Forelimb muscle (tissue), 1 donor: ENCODE results near the gene BMERB1. TPM values are rescaled to one million over a fixed set of nuclear protein-coding genes. Genes with fewer than 3 reads are reported as not detected.
"Not testable (repeated sequence)": the region's sequence is repeated elsewhere in the genome, so short reads cannot be mapped to it uniquely, and the experiment has no call there.

ENCODE experiments used
- DNase-seq: peaks from one replicate; pipeline ENCODE4 v3.0.0-alpha.2; 2013; ENCODE audit warnings: low read depth
- polyA plus RNA-seq: library from polyadenylated mRNA; unstranded; fragments of 120-200 nt; gene quantifications from one replicate; pipeline ENCODE4 v1.2.1, GENCODE V29; 2013; ENCODE audit not compliant: insufficient read length

Gene BMERB1
- polyA plus RNA-seq, 1 donor, result 26.6 TPM

DNA sequence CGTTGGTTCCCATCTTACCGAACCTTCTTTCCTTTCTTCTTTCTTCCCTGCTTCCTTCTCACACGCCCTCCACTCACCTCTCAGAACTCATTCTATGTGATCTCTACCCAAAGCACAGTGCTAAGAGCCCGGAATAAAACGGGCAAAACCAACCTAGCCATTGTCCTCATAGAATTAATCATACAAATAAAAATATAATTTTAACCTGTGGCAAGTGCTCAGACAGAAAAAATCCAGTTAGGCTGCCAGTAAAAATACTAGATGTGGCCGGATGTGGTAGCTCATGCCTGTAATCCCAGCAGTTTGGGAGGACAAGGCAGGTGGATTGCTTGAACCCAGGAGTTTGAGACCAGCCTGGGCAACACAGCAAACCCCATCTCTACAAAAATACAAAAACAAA, 27.0 kb downstream of the BMERB1 start:
- DNase-seq, result no peak

DNA sequence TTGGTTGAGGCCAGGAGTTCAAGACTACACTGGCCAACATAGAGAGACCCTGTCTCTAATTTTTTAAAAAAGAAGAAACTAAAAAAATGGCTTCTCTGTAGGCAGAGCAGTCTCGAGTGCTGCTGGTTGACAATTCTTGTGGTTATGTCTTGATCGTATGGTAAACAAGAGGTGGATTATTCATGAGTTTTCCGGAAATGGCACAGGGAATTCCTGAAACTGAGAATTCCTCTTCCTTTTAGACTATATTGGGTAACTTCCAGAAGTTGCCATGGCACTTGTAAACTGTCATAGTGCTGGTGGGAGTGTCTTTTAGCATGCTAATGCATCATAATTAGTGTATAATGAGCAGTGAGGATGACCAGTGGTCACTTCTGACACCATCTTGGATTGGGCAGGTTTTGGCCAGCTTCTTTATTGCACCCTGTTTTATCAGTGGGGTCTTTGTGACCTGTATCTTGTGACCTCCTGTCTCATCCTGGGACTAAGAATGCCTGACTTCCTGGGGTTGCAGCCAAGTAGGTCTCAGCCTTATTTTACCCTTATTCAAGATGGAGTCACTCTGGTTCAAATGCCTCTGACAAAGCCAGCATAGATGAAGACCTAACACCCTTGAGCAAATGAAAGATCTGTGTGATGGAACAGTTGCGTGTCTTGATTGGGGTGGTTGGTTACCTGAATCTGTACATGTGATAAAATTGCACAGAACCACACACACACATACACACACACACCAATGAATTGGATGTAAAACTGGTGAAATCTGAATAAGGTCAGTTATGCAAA, 30.2 kb downstream of the BMERB1 start:
- no peak for DNase-seq

DNA sequence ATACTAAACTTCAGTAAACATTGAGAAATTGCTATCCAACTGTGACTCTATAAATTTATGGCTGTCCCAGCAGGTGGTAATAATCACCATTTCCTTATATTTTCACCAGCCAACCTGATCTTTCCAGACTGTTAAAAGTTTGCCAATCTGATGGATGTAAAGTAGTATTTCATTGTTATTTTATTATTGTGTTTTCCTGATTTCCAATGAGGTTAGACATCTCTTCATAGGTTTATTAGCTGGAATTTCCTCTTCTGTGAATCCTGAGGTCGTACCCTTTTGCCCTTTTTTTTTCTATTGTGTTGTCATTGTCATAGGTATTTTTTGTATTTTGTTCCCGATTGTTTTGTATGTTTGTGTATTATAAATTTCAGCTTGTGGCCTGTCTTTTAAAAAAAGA, 31.7 kb downstream of the BMERB1 start:
- no peak for DNase-seq

DNA sequence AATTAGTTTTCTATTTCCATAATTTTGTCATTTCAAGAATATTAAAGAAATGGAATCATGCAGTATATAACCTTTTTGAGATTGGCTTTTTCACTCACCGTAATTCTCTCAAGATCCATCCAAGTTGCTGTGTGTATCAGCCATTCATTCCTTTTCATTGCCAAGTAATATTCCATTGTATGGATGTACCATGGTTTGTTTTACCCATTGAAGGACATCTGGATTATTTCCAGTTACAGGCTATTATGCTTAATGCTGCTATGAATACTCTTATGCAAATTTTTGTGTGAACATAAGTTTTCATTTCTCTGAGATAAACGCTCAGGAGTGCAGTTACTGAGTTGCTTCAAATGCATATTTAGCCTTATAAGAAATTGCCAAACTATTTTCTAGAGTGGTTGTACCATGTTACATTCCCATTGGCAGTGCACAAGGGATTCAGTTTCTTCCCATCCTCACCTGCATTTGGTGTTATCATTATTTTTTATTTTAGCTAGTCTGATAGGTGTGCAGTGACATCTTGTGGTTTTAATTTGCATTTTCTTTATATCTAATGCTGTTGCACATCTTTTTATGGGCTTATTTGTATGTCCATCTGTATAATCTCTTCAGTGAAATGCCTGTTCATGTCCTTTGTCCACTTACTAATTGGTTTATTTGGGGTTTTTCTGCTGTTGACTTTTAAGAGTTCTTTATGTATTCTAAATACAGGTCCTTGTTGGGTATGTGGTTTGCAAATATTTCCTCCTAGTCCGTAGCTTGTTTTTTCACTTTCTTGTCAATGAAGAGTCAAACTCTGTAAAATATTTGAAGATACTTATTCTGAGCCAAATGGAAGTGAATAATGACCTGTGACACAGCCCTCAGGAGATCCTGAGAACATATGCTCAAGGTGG, 32.7 kb downstream of the BMERB1 start:
- no peak for DNase-seq

DNA sequence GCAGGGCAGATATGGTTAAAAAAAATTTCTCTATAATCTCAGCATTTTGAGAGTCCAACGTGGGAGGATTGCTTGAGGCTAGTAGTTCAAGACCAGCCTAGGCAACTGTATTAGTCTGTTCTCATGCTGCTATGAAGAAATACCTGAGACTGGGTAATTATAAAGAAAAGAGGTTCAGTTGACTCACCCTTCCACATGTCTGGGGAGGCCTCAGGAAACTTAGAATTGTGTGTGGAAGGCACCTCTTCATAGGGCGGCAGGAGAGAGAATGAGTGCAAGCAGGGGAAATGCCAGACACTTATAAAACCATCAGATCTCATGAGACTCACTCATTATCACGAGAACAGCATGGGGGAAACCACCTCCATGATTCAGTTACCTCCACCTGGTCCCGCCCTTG, 42.6 kb downstream of the BMERB1 start:
- DNase-seq, result not testable (repeated sequence)

DNA sequence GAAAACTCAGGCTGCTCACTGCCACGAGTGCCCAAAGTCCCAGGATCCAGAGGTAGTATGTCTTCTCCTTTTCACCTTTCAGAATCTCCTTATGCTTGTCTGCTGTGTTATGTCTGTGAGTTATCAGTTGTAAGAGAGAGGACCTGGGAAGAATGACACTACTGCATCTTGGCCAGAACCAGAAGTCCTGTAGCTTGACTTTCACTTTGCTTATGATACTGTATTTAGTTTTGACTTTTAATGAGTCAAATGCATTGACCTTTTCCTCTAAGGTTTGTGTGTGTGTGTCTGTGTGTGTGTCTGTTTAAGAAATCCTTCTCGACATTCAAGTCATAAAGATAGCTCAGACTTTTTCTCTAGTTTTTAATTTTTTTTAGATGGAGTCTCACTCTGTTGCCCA, 43.4 kb downstream of the BMERB1 start:
- DNase-seq, result no peak

DNA sequence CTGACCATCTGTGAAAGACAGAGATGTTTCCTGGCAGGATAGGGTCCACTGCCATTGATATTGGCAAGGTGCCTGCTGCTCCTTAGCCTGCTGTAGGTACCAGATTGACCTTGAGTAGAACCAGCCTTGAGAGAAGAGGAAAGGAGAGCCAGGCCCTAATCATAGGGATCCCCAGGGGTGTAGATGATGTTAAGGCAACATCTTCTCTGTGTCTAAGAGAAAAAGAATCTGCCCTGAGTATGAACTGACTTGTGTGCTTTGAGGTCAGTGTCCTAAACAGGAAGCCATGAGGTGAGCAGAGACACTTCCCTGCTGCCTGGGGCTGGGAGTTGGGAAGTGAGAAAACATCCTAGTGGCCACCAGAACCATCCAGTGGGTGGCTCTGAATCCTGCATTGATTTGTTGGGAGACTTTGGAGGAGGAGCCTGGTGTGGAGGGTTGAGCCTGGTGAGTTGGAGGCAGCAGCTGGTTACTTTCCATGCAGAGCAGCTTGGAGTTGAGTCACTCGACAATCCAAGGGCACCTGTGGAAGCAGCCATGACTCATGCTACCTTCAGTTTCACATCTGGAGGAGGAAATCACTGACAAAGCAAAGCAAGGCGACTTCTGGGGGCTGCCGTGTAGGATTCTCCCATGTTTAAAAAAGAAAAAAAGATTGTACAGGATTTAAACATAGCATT, 47.8 kb downstream of the BMERB1 start:
- no peak for DNase-seq

DNA sequence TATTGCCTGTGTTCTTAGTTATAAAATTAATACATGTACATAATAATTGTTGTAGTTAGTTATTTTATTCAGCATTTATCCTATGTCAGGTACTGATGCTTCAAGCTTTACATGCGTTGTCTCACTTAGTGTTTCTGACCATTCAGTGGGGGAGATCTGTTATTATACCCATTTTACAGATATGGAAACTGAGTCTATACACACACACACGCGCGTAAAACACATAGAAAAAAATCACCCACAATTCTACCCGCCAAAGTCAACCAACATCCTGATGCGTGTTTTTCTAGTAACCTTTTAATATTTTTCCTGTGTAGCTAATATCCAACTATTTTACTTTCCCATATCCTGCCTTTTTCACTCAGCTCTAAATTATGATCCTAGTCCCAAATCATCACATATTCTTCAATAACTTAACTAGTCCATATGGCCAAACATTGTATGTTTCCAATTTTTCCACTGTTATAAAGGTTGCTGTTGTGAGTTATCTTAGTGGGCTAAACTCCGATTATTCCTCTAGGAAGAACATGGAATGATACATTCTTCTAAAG, 48.4 kb downstream of the BMERB1 start:
- DNase-seq, result no peak

DNA sequence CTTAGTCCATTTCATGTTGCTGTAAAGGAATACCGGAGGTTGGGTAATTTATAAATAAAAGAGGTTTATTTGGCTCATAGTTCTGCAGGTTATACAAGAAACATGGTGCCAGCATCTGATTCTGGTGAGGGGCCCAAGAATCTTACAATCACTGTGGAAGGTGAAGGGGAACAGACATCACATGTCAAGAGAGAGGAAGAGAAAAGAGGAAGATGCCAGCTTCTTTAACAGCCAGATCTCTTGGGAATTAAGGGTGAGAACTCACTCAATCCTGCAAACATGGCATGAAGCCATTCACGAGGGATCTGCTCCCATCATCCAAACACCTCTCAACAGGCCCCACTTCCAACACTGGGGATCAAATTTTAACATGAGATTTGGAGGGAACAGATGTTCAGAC, 49.5 kb downstream of the BMERB1 start:
- DNase-seq, result no peak

DNA sequence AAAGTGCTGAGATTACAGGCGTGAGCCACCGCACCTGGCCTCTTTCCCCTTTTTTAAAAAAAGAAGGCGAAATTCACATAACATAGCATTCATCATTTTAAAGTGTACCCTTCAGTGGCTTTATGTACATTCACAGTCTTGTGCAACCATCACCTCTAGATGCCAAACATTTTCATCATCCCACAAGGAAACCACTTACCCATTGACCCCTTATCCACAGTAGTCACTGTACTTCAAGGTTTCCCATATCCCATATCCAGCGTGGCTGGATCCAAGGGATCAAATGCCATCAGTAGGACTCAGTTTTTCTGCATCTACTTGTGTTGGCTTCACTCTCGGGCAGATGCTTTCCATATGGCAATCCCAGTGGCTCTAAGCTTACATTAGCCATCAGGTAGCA, 50.3 kb downstream of the BMERB1 start:
- DNase-seq, result no peak

DNA sequence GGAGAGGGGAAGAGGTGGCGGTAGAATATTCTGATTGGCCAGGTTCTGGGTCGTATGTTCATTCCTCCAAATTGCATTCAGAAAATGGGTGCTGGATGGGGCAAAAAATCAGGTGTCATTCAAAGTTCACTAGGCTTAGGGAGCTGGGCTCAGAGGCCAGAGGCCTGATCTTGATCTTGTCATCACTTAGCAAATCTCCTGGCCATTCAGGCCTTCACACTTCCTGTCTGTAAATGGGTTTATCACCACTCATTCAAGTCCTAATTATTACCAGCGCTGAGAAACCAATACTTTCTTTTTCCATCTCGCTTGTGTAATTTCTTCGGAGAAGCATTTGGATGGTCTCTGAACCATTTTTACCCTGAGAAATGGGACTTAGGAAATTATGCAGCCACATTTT, 50.8 kb downstream of the BMERB1 start:
- no peak for DNase-seq

DNA sequence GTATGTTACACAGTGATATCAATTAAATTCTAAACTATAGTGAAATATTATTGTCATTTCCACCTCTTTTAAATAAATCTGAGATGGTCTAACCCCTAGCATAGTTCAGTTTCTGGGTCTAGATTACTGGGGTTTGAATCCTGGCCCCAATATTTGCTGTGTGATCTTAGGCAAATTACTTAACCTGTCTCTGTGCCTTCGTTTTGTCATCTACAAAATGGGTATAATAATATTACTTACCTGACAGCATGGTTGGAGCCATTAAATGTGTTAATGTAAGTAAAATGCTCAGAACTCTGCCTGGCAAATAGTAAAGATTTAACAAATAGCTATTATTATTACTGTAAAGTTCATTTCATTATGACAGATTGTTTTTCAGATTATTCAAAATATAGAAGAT, 52.3 kb downstream of the BMERB1 start:
- no peak for DNase-seq

DNA sequence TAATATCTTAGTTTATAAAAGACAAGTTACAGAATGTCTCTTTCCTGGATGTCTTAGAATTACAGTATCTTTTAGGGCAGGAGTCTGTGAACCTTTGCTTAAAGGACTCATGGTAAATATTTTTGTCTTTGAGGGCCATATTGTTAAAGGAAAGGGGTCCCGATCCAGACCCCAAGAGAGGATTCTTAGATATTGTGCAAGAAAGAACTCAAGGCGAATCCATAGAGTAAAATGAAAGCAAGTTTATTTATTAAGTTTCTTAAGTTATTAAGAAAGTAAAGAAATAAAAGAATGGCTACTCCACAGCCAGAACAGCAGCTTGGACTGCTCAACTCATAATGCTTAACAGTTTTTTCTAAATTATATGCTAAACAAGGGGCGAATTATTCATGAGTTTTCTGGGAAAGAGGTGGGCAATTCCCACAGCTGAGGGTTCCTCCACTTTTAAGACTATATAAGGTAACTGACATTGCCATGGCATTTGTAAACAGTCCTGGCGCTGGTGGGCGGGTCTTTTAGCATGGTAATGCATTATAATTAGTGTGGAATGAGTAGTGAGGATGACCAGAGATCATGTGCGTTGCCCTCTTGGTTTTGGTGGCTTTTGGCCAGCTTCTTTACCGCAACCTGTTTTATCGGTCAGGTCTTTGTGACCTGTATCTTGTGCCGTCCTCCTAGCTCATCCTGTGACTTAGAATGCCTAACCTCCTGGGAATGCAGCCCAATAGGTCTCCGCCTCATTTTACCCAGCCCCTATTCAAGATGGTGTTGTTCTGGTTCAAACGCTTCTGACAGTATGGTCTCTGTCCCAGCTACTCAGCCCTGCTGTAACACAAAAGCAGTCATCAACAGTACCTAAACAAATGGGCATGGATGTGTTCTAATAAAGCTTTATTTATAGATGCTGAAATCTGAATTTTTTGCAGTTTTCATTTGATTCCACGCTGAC, 53.2 kb downstream of the BMERB1 start:
- DNase-seq, result no peak

DNA sequence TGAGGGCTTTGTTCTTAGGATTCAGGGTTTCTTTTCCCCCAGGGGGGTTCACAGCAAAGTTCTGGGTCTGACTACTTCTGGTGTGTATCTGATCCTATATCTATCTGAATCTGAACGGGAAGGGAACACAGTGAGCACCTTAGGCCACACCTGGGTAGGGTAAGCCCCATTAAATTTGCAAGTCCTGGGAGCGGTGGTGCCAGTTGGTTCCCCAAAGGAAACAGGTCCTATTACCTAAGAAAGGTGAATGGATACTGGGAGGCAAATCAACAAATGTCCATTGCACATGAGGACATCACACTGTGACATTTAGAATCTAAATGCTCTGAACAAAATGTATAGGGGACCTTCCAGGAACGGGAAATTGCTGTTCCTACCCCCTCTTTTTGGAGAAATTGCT, 54.6 kb downstream of the BMERB1 start:
- no peak for DNase-seq

DNA sequence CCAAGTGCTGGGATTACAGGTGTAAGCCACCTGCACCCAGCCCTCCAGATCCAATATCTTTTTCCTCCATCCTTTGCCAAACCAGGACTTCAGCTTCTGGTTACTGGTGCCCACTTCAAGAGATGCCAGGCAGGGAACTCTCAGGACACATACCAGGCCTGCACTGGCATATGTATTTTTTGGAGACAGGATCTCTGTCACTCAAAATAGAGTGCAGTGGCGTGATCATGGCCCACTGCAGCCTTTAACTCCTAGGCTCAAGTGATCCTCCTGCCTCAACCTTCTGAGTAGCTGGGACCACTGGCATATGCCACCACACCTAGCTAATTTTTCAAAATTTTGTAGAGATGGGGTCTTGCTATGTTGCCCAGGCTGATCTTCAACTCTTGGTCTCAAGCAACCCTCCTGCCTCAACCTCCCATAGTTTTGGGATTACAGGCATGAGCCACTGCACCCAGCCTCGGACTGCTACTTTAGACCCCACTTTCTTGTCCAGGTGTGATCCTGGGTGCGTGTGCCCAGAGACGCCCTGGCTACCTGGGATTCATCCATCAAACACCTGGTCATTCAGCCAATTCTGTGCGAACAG, 55.8 kb downstream of the BMERB1 start:
- no peak for DNase-seq

DNA sequence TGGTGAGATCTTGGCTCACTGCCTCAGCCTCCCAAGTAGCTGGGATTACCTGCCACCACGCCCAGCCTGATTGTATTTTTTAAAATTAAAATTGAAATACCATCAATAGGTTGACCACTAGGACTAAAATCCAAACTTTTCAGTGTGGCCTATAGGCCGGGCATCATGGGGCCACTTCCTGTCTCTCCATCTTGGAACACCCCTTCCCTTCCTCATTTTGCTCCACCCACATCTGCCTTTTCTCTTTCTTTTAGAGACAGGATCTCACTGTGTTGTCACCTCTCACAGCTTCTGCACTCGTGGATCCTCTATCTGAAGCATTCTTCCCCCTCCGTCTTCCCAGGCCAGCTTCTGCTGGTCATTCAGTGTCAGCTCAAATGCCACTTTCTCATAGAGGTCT, 57.0 kb downstream of the BMERB1 start:
- DNase-seq, result no peak

DNA sequence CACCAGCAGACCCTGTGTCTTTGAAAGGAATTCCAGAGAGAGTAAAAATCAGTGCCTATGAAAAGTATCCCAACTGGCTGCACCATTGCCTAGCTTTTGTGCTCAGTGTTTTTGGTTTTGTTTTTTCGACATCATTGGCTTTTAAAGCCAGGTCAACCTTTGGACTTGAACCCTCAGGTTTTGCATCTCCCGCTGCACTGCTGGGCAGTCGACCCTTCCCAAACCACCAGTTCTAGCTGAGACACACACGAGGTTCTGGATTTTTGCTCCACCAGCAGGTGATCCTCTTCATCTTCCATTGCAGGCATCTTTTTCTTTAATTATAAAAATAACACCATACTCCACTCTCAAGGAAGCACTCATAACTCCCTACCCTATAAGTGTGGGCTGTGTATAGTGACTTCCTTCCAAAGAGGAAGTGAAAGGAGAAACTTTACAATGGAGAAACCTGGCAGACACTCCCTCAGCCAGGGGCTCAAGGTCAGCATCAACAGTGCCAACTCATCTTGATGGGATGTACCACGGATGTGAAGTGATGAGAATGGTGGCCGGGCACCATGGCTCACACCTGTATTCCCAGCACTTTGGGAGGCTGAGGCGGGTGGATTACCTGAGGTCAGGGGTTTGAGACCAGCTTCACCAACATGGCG, 57.8 kb downstream of the BMERB1 start:
- DNase-seq, result no peak

DNA sequence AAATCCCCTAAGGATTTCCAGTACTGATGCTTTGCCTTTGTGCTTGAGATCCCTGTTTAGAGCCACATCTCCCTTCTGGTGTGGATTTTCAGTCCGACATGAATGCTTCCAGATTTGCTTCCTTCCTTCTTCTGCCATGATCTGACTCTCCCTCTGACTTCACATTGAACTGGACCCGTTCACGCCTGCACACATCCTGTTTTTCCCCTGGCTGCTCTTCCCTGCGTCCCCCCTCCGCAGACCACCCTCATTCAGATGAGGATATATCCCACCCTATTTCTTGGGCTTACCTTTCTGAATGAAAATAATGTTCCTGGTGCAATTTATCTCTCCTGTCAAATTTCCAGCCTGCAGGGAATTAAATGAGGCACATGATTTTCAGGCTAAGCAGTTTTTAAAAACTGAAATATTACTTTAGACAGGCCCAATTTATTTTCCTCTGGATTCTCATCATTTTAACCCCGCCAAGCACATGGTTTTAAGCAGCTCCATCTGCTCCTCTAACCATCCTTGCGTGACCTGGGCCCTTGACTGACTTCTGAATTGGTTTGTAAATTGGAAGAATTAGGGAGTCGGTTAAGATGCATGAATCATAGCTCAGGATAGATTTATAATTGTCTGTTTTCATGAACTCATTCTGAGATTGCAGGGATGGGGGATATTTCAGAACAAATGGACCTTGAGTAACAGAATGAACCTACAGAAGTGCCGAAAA, 59.2 kb downstream of the BMERB1 start:
- DNase-seq, result peak; percentile 77

DNA sequence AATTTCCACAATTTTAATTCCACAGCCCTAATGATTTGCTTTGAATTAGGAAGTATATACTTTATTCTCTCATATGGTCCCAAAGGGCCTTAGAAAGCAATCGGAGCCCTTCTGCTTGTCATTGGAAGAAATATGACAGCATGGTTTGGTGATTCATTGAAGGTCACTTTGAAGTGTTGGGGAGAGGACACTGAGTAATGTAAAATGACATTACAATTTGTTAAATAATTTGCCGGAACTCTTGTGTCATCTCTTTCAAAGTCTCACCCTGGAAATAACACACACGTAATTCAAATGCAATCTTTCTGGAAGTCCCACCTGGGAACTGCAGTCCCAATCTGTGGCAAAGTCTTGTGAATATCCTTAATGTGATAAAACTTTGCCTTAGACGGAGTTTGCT, 59.8 kb downstream of the BMERB1 start:
- no peak for DNase-seq
